ENCODE results near the gene L1CAM.
"Not testable (repeated sequence)": the region's sequence is repeated elsewhere in the genome, so short reads cannot be mapped to it uniquely, and the experiment has no call there.

L1CAM gene

DNA sequence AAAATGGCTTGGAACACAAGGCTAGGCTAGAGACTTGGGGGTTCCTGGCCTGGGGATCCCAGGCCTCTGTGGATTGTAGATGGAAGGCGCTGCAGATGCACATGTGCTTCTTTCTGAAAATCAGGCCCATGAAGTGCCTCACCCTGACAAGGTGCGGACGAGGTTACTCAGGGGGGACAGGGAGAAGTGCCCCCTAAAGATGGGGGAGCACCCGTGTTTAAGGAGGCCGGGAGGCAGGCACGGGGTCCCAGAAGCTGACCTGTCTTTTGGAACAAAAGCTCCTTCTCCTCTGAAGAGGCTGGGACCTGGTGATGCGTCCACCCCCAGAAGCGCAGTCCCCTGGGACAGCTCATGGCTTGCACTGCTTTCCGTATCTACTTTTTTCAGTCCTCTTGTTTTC is 58.1 kb downstream of the L1CAM start:
- no peak for DNase-seq

DNA sequence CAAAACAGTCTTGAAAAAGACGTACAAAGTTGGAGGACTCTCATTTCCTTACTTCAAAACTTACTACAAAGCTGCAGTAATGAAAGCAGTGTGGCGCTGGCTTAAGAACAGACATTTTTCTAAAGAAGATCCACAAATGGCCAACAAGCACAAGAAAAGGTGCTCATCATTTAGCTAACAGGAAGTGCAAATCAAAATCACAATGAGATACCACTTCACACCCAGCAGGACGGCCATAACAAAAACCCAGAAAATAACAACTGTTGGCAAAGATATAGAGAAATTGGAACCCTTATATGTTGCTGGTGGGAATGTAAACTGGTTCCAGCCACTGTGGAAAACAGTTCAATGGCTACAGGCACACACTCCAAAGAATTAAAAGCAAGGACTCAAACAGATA is 59.0 kb downstream of the L1CAM start:
- DNase-seq = no peak

DNA sequence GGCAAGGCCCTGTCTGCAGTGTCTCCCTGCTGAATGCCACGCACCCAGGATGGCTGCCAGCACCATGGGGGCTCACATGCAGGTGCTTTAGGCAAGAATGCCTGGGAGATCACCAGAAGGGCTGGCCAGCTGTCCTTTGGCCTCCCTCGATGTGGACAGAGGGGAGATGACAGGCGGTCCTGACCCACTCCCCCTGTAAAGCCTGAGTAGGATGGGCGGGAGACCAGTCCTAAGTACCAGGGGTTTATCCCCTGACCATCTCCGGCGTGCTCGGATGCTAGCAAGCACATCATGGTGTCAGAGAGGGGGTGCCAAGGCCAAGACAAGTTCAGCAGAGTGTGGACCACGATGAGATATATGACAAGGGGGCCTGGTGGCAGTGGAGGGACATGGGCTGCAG is 60.9 kb downstream of the L1CAM start:
- DNase-seq = no peak

DNA sequence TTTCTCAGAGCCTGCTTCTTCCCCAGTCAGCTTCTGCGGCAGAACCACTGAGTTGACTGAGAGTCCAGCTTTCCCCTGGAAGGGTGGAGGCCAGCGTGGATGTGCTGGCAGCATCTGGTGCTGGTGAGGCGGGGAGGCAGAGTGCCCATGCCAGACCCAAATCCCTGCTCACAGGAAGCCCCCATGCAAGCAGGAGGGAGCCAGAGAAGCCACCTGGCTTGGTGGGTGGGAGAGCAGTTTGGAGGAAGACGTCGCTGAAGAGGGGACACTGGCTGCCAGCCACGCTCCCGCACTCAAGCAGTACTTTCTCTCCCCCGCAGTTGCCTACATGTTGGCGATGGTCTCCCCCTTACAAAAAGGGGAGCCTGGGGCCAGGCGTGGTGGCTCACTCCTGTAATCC is 61.6 kb downstream of the L1CAM start:
- DNase-seq = no peak

DNA sequence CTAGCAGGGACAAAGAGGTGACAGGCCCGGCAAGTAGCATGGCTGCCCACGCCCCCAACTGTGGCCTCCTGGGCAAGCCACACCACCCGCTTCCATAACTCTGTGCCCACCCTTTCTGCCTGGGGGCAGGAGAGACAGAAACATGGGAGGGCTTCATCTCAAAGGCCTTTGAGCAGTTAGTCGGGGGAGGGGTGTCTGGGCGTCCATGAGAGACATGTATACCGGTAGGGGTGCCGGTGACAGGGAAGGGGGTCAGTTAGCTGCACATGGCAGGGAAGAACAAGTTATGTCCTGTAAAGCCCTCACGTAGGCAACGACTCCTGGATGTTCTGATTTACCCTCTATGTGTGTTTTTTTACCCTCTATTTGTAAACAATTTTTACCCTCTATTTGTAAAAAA is 64.9 kb downstream of the L1CAM start:
- DNase-seq = no peak

DNA sequence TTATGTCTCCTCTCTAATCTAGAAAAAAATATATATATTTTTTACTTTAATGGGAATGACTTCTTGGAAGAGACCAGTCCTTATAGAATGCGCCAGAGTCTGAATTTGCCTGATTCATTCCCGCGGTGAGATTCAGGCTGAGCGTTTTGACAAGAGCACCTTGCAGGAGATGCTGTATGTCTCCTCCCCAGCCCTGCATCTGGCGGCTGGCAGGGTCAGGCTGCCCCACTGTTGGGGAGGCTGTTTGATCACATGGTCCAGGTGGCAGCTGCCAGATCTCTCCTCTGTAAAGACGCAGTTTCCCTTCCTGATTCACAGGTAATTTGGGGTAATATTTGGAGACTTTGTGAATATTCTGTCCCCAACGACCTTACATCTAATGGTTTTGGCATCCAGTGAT is 65.4 kb downstream of the L1CAM start:
- DNase-seq = no peak

DNA sequence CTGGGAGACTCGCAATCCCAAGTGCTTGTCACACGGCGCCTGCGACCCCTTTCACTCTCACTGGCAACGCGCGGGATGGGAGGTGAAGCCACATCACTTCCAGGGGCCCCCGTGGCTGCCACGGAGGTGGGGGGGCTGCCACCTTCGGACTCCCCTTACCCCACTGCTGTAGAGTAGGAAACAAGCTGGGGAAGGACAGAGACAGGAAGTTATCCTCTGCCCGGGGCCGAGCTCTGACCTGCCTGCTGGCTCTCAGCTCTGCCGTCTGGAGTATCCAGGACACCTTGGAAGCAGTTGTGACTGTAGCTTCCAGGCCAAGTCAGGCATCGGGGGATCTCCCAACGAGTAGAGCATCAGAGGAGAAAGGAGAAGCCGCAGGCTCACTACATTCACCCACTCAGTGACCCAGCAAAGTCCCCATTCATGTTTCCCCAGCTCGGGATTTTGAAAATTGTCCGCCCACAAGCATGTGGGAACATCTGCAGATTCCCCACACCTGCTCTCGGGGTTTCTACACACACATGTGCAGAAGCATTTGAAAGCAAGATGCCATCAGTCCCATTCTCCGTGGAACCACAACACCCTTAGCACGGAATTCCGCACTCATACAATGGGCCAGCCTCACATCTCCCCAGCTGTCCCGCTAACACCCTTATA is 66.5 kb downstream of the L1CAM start:
- no peak for DNase-seq

DNA sequence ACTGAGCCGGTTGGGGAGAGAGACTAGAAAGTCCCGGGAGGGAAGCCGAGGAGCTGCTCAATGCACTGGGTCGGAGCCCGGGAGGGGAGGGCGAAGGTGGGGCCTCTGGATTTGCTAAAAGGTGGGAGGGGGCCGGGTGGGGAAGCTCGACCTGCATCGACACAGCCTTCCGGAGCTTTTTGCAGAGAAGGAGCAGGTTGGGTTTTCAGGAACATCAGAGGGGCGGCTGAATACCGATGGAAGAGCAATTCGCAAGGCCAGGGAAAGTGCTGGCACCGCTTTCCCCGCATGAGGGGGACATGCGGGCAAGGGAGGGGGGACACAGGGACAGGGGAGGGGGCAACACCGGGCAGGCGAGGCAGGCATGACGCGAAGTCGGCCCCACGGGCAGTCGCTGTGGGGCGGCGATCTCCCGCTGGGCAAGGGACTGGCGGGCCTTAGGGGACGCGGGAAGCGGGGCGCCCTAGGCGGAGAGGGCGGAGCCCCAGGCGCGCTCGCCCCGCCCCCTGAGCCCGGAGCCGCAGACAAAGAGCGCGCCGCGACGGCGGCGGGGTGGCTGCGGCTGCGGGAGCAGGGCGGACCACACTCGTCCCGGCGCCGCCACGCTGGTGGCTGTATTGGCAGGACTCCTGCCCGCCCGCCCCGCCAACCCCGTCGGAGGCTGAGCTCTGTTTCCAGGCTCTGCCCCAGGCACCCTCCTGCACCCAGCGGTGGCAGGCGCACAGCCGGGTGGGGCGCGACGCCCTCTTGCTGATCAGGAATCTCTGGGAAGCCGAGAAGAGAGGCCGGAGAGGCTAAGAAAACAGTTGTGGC is 67.2 kb downstream of the L1CAM start:
- DNase-seq = no peak

DNA sequence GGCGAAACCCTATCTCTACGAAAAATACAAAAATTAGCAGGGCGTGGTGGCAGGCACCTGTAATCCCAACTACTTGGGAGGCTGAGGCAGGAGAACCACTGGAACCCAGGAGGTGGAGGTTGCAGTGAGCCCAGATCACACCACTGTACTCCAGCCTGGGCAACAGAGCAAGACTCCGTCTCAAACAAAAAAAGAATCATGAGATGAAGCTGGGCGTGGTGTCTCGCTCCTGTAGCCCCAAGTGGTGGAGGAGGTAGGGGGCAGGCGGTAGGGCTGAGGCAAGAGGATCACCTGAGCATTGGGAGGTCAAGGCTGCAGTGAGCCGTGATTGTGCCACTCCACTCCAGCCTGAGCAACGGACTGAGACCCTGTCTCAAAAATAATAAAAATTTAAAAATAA is 67.9 kb downstream of the L1CAM start:
- not testable (repeated sequence) for DNase-seq

DNA sequence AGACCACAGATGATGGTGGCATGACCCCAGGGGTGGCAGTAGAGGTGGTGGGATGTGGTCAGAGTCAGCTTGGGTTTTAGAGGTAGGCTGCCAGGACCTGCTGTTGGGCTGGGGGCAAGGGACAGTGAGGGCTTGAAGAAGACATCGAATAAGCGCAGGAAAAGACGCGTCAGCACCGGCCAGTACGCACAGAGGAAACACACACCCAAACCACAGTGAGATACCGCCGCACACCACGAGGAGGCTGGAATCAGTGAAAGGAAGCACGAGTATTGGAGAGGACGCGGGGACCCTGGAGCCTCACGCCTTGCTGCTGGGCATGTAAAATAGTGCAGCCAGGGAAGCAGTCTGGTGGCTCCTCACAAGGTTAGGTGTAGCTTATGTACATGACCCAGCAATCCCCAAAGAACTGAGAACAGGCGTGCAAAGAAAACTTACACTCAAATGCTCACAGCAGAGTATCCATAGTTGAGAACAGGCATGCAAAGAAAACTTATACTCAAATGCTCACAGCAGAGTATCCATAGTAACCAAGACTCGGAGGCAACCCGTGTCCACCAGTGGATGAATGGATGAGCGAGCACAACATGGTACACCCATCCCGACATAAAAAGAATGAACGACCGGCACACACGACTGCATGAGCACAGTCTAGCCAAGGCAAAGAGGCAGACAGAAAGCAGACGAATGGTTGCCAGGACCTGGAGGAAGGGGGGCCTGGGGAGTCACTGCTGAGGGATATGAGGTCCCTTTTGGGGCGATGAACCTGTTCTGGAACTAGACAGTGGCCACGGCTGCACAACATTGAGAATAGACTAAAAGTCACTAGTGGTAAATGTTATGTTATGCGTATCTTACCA is 68.9 kb downstream of the L1CAM start:
- DNase-seq = no peak

DNA sequence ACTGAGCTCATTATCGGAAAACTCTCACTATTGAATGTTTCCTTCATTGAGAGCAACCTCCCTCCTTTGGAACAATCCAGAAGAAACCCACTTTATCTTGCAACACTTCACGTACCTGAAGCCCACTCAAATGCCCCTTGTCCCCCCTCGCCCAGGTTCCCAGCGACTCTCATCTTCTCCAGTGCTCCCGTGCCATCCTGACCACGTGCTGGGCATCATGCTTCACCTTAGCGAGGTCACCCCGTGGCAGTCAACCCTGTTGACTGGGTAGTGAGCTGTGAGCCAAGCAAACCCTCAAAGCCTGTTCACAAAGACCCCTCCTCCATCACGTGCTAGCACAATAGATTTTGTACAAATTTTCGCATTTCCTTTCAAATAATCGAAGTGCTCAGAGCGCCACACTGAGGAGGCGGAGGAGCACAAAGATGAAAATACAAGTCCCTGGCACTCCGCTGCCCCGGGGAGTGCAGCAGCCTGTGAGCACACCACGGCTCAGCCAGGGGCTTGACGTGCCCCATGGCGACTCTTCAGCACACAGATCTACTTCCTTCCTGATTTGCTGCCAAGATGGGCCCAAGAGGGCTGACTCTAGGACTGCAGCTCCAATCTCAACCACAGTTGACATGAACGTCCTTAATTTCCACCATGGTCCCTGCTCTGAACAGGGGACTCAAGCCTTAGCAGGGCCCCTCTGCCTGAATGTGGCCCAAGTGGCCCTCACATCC is 71.2 kb downstream of the L1CAM start:
- no peak for DNase-seq

DNA sequence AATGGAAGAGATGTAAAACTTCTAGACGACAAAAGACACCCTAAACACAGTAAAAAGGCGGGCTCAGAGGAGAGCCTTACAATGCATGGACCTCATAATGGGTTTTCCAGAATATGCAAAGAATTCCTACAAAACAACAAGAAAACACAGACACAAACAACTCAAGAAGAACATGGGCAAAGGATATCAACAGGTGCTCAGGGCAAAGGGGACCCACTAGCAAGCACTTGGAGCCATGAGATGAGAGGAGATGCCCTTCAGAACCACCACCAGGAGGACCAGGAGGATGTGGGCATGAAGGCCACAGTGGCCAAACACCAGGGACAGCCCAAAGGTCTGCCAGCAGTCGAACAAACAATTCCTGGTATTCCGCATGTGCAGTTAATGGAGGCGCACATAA is 72.8 kb downstream of the L1CAM start:
- DNase-seq = no peak

DNA sequence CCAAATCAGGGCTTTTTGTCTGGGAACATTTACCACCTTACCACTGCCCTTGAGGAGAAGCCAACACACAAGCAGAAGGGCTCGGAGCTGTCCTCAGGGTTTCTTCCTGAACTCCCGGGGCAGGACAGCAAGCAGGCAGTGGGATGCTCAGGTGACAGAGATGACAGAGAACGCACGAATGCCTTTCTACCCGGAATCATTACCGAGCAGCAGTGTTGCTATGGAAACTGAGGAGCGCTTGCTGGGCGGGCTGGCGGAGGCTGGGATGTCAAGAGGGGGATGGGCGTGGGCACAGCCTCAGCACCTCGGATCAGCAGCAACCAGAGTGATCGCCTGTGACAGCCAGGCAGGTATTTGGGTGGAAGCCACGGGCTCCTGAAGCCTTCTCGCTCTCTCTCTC is 73.8 kb downstream of the L1CAM start:
- no peak for DNase-seq
